Subcutaneous abdominal adipose tissue (tissue), 5 donors: ENCODE results near the gene PHPT1.

Experiments
- H3K27ac ChIP-seq: one replicate; pipeline ENCODE4 v1.7.0; 2013; ENCODE audit warnings: low read depth, mild to moderate bottlenecking, inconsistent platforms, low read length, moderate library complexity
- H3K27me3 ChIP-seq, 5 donors: one replicate each; pipeline ENCODE4 v1.7.0; 2013; ENCODE audit warnings: low read length in 5 of 5, inconsistent platforms in 1 of 5; ENCODE audit not compliant: control insufficient read depth in 5 of 5, insufficient read depth in 4 of 5
- H3K36me3 ChIP-seq, 5 donors: one replicate each; pipeline ENCODE4 v1.7.0; 2013; ENCODE audit warnings: low read length in 5 of 5; ENCODE audit not compliant: control insufficient read depth in 5 of 5, insufficient read depth in 5 of 5
- H3K4me1 ChIP-seq, 5 donors: one replicate each; pipeline ENCODE4 v1.7.0; 2013; ENCODE audit warnings: low read length in 5 of 5, mild to moderate bottlenecking in 3 of 5, moderate library complexity in 1 of 5; ENCODE audit not compliant: control insufficient read depth in 5 of 5, insufficient read depth in 5 of 5
- H3K4me3 ChIP-seq, 5 donors: one replicate each; pipeline ENCODE4 v1.7.0; 2013; ENCODE audit warnings: low read length in 5 of 5, low read depth in 1 of 5
- H3K9ac ChIP-seq, 5 donors: one replicate each; pipeline ENCODE4 v1.7.0; 2013; ENCODE audit warnings: low read length in 5 of 5, mild to moderate bottlenecking in 4 of 5, moderate library complexity in 3 of 5
- H3K9me3 ChIP-seq, 5 donors: one replicate each; pipeline ENCODE4 v1.7.0; 2013; ENCODE audit warnings: low read length in 5 of 5; ENCODE audit not compliant: control insufficient read depth in 5 of 5
- donor health status: healthy.
- donor health status: healthy.
- donor health status: healthy.
- donor health status: healthy.
- donor health status: healthy.

Gene PHPT1

DNA sequence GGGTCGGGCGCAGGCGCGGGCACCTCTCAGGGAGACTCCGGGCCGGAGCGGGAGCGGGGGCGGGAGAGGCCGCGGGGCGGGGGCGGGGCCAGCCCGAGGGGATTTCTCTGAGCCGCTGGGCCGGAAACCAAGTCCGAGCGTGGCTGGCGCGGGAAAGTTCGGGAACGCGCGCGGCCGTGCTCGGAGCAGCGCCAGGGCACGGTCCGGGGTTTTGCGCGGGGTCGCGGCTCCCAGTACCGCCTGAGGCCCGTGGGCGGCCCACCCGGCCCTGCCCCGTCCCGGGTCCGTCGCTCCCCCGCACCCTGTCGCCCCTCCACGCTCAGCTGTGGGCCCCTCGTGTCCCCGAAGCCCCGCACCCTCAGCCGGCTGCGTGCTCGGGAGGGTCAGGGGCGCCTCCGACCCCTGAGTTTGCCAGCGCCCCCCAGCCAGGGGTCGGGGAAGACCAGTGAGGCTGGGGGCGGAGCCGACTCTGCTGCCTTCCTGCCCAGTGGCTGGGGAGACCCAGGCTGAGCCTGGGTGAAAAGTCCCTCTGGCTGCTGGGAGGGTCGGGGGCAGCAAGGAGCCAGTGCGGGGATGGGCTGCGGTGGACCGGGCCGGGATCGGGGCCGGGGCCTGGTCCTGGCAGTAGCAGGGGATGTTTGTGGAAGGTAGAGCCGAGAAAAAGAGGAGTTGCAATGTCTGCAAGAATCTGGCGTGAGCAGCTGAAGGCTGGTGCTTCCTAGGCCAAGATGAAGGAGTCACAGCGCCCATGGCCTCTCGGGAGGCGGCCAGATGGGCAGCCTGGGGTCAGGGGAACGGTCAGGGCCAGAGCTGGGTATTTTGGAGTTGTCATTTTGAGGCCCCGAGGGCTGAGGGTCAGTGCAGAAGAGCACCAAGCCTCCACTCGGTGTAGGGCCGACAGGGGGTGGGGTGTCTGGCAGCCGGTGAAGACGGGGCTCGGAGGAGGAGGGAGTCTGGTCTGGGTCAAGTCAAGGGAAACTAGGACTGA lies 37.7 kb downstream of the PHPT1 start:
- peaks cover 0 to 11% (median 5%) of the 10 kb centered on the region in 5 donors for H3K36me3 ChIP-seq
- peak overlapping the region; percentile 73 to 96 (median 90) for H3K9ac ChIP-seq
- peaks cover 2 to 29% (median 22%) of the 10 kb centered on the region in 5 donors for H3K4me1 ChIP-seq
- no peaks in the 10 kb centered on the region for H3K9me3 ChIP-seq
- H3K27me3 ChIP-seq = peaks cover 0 to 5% (median 0%) of the 10 kb centered on the region in 5 donors
- H3K4me3 ChIP-seq = peak overlapping the region in 4 of 5 donors; percentile 61 to 85 (median 75)
- H3K27ac ChIP-seq = peak overlapping the region; percentile 95

DNA sequence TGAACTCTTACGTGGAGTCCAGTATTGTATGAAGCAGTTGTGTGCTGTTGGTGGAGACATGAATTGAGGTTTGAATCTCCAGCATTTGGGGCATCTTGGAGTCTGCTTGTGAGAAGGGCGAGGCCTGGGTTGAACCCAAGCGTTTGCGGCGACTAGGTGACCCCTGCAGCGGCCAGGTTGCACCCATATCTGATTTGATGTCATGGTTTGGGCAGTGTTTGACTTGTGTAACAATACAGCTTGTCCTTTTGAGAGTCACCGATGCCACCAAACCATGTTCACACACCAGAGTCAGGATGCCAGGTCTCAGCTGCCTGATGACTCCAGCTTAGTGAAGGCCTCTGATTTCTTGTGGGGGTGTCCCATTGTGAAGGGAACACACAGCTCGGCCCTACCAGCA lies 39.2 kb downstream of the PHPT1 start:
- no peak overlapping the region for H3K9ac ChIP-seq
- no peaks in the 10 kb centered on the region for H3K9me3 ChIP-seq
- peaks cover 0 to 14% (median 9%) of the 10 kb centered on the region in 5 donors for H3K36me3 ChIP-seq
- peaks cover 0 to 18% (median 14%) of the 10 kb centered on the region in 5 donors for H3K4me1 ChIP-seq
- no peak overlapping the region for H3K4me3 ChIP-seq
- H3K27me3 ChIP-seq = no peaks in the 10 kb centered on the region
- no peak overlapping the region for H3K27ac ChIP-seq

- H3K9ac ChIP-seq = no peak overlapping the region
- H3K36me3 ChIP-seq = peaks cover 0 to 17% (median 9%) of the 10 kb centered on the region in 5 donors
- H3K27me3 ChIP-seq = no peaks in the 10 kb centered on the region
- H3K27ac ChIP-seq = no peak overlapping the region
- H3K4me3 ChIP-seq = no peak overlapping the region
- H3K4me1 ChIP-seq = peaks cover 0 to 18% (median 14%) of the 10 kb centered on the region in 5 donors
- no peaks in the 10 kb centered on the region for H3K9me3 ChIP-seq
Observed at GRCh38 chr9:136889858-136890257, 40.6 kb downstream of the PHPT1 start.

- Histone ChIP-seq H3K27me3 (no peaks in the 10 kb centered on the region), H3K36me3 (peaks cover 0 to 23% (median 12%) of the 10 kb centered on the region in 5 donors), H3K9me3 (no peaks in the 10 kb centered on the region), H3K9ac (no peak overlapping the region), H3K4me3 (no peak overlapping the region), H3K4me1 (peaks cover 0 to 14% (median 12%) of the 10 kb centered on the region in 5 donors), H3K27ac (no peak overlapping the region)
Observed at GRCh38 chr9:136890661-136891060, 41.5 kb downstream of the PHPT1 start.

DNA sequence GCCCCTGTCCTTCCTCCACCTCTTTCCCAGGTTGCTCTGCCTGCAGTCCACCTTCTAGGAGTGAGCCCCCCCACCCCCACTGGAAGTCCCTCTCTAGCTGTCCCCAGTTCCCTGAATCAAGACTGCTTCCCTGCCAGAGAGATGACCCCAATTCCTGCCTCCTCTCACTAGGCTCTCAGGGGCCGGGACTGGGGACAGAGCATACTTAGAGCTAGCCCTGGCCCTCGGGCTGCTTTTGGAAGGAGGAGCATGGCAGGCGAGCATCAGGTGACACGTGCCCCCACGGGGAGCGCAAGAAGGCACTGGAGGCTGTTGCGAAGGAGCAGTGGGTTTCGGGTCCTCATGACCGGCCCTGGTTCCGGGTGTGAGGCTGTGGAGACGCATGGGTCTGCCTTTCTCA lies 46.8 kb downstream of the PHPT1 start:
- Histone ChIP-seq H3K9ac (no peak overlapping the region), H3K36me3 (peaks cover 0 to 39% (median 29%) of the 10 kb centered on the region in 5 donors), H3K9me3 (no peaks in the 10 kb centered on the region), H3K4me1 (peaks cover 0 to 9% (median 0%) of the 10 kb centered on the region in 5 donors), H3K27me3 (no peaks in the 10 kb centered on the region), H3K4me3 (no peak overlapping the region), H3K27ac (no peak overlapping the region)

DNA sequence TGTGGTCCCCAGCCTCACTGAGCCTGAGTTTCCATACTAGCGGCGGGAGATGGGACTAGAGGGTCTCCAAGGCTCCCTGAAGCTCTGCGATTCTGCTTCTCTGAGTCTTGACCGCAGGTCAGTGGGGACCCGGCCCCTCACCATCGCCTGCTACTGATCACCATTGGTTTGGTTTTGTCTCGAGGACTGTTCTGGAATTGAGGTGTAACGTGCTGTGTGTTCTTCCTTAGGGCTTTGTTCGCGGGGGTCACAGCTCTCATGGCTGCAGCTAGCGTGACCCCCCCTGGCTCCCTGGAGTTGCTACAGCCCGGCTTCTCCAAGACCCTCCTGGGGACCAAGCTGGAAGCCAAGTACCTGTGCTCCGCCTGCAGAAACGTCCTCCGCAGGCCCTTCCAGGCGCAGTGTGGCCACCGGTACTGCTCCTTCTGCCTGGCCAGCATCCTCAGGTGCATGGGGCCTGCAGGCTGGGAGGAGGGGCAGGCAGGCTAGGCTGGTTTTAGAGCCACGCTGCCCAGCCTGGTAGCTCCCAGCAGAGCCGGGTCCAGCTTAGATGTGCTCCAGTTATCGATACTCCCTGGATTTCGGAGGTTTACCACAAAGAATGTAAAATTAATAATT lies 49.4 kb downstream of the PHPT1 start:
- peaks cover 5 to 33% (median 24%) of the 10 kb centered on the region in 5 donors for H3K4me1 ChIP-seq
- H3K9me3 ChIP-seq = no peaks in the 10 kb centered on the region
- no peak overlapping the region for H3K27ac ChIP-seq
- no peak overlapping the region for H3K9ac ChIP-seq
- no peaks in the 10 kb centered on the region for H3K27me3 ChIP-seq
- H3K4me3 ChIP-seq = no peak overlapping the region
- H3K36me3 ChIP-seq = peaks cover 0 to 42% (median 31%) of the 10 kb centered on the region in 5 donors

- peaks cover 0 to 42% (median 31%) of the 10 kb centered on the region in 5 donors for H3K36me3 ChIP-seq
- peaks cover 5 to 35% (median 24%) of the 10 kb centered on the region in 5 donors for H3K4me1 ChIP-seq
- H3K27ac ChIP-seq = no peak overlapping the region
- no peak overlapping the region for H3K4me3 ChIP-seq
- H3K9ac ChIP-seq = no peak overlapping the region
- H3K9me3 ChIP-seq = no peaks in the 10 kb centered on the region
- no peaks in the 10 kb centered on the region for H3K27me3 ChIP-seq
Observed at GRCh38 chr9:136899196-136899595, 50.0 kb downstream of the PHPT1 start.

GRCh38 chr9:136900556-136900955 lies 51.3 kb downstream of the PHPT1 start:
- Histone ChIP-seq H3K4me3 (no peak overlapping the region), H3K4me1 (peaks cover 5 to 35% (median 24%) of the 10 kb centered on the region in 5 donors), H3K9me3 (no peaks in the 10 kb centered on the region), H3K9ac (no peak overlapping the region), H3K27me3 (no peaks in the 10 kb centered on the region), H3K36me3 (peaks cover 0 to 36% (median 30%) of the 10 kb centered on the region in 5 donors), H3K27ac (peak overlapping the region; percentile 90)
